HepG2 (cell line): ENCODE measurements around the gene GFY. TPM values are rescaled to one million over a fixed set of nuclear protein-coding genes. Genes with fewer than 3 reads are reported as not detected.

Source experiments
- AKAP8 ChIP-seq: sonication (generic); formaldehyde crosslinking; IDR thresholded peaks from 2 replicates; pipeline ENCODE4 v1.5.1; 2020; ENCODE audit warnings: mild to moderate bottlenecking, missing genetic modification reagents
- ARNT2 ChIP-seq: sonication (generic); formaldehyde crosslinking; IDR thresholded peaks from 2 replicates; pipeline ENCODE4 v1.8.0; 2022; ENCODE audit warnings: mild to moderate bottlenecking, low read depth, missing genetic modification reagents, moderate library complexity
- BHLHE40 ChIP-seq: IDR thresholded peaks from 2 replicates; pipeline ENCODE4 v1.6.1; 2011; ENCODE audit warnings: low read length, improper control_type of control experiment
- JARID2 ChIP-seq: sonication (generic); formaldehyde crosslinking; IDR thresholded peaks from 2 replicates; pipeline ENCODE4 v1.8.1; 2023; ENCODE audit warnings: missing genetic modification reagents, inconsistent platforms; ENCODE audit not compliant: insufficient replicate concordance
- KLF13 ChIP-seq: sonication (generic); formaldehyde crosslinking; IDR thresholded peaks from 2 replicates; pipeline ENCODE4 v1.4.0; 2020; ENCODE audit warnings: mild to moderate bottlenecking, missing genetic modification reagents
- MIER3 ChIP-seq: IDR thresholded peaks from 2 replicates; pipeline ENCODE4 v1.6.1; 2016; ENCODE audit warnings: missing compliant biosample characterization, borderline replicate concordance
- MZF1 ChIP-seq: sonication (generic); formaldehyde crosslinking; IDR thresholded peaks from 2 replicates; pipeline ENCODE4 v1.8.1; 2023; ENCODE audit warnings: mild to moderate bottlenecking, missing genetic modification reagents, borderline replicate concordance
- NFIB ChIP-seq: sonication (generic); formaldehyde crosslinking; IDR thresholded peaks from 2 replicates; pipeline ENCODE4 v1.9.0; 2021; ENCODE audit warnings: missing genetic modification reagents, mild to moderate bottlenecking, borderline replicate concordance
- NFKB2 ChIP-seq: sonication (generic); formaldehyde crosslinking; IDR thresholded peaks from 2 replicates; pipeline ENCODE4 v1.4.0; 2020; ENCODE audit warnings: missing genetic modification reagents, borderline replicate concordance
- NKX3-1 ChIP-seq: sonication (generic); formaldehyde crosslinking; IDR thresholded peaks from 2 replicates; pipeline ENCODE4 v1.5.0; 2020; ENCODE audit warnings: missing genetic modification reagents
- PAWR ChIP-seq: sonication (generic); formaldehyde crosslinking; IDR thresholded peaks from 2 replicates; pipeline ENCODE4 v1.4.0; 2020; ENCODE audit warnings: missing genetic modification reagents, mild to moderate bottlenecking, borderline replicate concordance
- RXRB ChIP-seq: IDR thresholded peaks from 2 replicates; pipeline ENCODE4 v1.6.1; 2016; ENCODE audit warnings: borderline replicate concordance, missing genetic modification reagents, missing compliant biosample characterization
- ZFP37 ChIP-seq: sonication (generic); formaldehyde crosslinking; IDR thresholded peaks from 2 replicates; pipeline ENCODE4 v1.4.0; 2020; ENCODE audit warnings: missing genetic modification reagents, borderline replicate concordance
- ZFP90 ChIP-seq: sonication (generic); formaldehyde crosslinking; IDR thresholded peaks from 2 replicates; pipeline ENCODE4 v1.8.0; 2022; ENCODE audit warnings: missing genetic modification reagents, mild to moderate bottlenecking, inconsistent platforms, borderline replicate concordance
- ZNF264 ChIP-seq: sonication (generic); formaldehyde crosslinking; IDR thresholded peaks from 2 replicates; pipeline ENCODE4 v1.4.0; 2020; ENCODE audit warnings: missing genetic modification reagents
- ZNF430 ChIP-seq: sonication (generic); formaldehyde crosslinking; IDR thresholded peaks from 2 replicates; pipeline ENCODE4 v1.9.0; 2021; ENCODE audit warnings: mild to moderate bottlenecking, missing genetic modification reagents
- ZNF484 ChIP-seq: sonication (generic); formaldehyde crosslinking; IDR thresholded peaks from 2 replicates; pipeline ENCODE4 v1.5.1; 2020; ENCODE audit warnings: mild to moderate bottlenecking, low read depth, missing genetic modification reagents, borderline replicate concordance
- ZNF549 ChIP-seq: sonication (generic); formaldehyde crosslinking; IDR thresholded peaks from 2 replicates; pipeline ENCODE4 v1.5.0; 2020; ENCODE audit warnings: missing genetic modification reagents
- polyA plus RNA-seq, 8 experiments: library from polyadenylated mRNA; depleted of rRNA in 3 of 8; stranded (reverse) in 7 of 8; unstranded in 1 of 8; fragments of >200 nt; fragmentation: Illumina TruSeq in 4 of 8; extraction: Trizol in 4 of 8; gene quantifications; 2 replicates each; pipeline versions ENCODE4 v1.2.1 to v1.2.3, GENCODE V29; 2011 to 2016; ENCODE audit warnings: low read depth in 4 of 8, missing spikeins in 1 of 8, mixed read lengths in 1 of 8; ENCODE audit not compliant: insufficient read depth in 1 of 8
- total RNA-seq, 5 experiments: library from RNA; depleted of rRNA; stranded (reverse); fragments of >200 nt; fragmentation: Illumina TruSeq; extraction: Trizol; gene quantifications; 2 replicates each; pipeline ENCODE4 v1.2.3, GENCODE V29; 2016; ENCODE audit warnings: low read depth in 1 of 5
- TF ChIP-seq, protein P1 (sequence below): fragments of 450-650 bp; IDR thresholded peaks from 2 replicates; pipeline ENCODE4 v1.6.1; 2016
- TF ChIP-seq, protein P2 (sequence below): sonication (generic); formaldehyde crosslinking; IDR thresholded peaks from 2 replicates; pipeline ENCODE4 v1.5.0; 2020; ENCODE audit warnings: missing genetic modification reagents
- TF ChIP-seq, protein P3 (sequence below): sonication (generic); formaldehyde crosslinking; IDR thresholded peaks from 2 replicates; pipeline ENCODE4 v1.4.0; 2020; ENCODE audit warnings: mild to moderate bottlenecking, missing genetic modification reagents
- TF ChIP-seq, protein P4 (sequence below): IDR thresholded peaks from 2 replicates; pipeline ENCODE4 v1.6.1; 2016; ENCODE audit warnings: low read depth
- TF ChIP-seq, protein P5 (sequence below): fragments of 450-650 bp; IDR thresholded peaks from 2 replicates; pipeline ENCODE4 v1.6.1; 2017

Gene GFY
- total and polyA plus RNA-seq, 2 of the 13 experiments (the other 11 are each of a cell fraction or from before 2014, with no cell fraction given), result not detected

DNA sequence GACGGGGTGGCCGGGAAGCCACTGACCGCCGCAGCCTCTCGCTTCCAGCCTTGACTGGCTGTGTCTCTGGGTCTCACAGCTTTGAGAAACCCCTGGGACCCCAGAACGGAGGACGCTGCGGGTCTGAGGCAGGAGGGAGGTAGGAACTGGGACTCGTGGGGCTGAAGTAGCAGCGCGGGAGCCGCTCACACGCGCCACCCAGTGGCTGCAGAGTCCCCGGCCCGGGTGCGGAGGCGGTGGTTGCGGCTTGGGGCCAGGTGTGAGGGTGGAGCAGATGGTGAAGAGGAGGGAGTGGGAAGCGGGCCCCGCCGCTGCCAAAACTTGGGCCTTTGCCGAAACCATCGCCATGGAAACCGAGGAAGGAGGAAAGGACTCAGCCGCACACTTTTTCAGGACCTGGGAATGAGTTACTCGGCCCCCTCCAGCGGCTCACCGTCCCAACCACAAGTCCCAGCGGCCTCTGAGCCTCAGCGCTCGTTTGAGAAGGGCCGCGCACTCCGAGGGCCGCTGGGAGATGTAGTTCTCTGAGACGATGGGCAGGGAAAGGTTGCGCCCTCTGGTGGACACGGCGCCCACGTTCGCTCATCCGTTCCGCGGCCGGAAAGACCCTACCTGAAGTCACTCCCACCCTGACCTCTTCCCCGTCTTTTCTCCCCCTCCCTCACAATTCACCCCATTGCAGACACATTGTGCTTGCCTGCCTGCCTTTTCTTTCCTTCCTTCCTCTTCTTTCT lies 18.3 kb downstream of the GFY start (continued):
- TF ChIP-seq, protein P1, sequence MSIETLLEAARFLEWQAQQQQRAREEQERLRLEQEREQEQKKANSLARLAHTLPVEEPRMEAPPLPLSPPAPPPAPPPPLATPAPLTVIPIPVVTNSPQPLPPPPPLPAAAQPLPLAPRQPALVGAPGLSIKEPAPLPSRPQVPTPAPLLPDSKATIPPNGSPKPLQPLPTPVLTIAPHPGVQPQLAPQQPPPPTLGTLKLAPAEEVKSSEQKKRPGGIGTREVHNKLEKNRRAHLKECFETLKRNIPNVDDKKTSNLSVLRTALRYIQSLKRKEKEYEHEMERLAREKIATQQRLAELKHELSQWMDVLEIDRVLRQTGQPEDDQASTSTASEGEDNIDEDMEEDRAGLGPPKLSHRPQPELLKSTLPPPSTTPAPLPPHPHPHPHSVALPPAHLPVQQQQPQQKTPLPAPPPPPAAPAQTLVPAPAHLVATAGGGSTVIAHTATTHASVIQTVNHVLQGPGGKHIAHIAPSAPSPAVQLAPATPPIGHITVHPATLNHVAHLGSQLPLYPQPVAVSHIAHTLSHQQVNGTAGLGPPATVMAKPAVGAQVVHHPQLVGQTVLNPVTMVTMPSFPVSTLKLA, result no peak
- no peak for TF ChIP-seq NFIB (CRISPR knock-in tag)
- TF ChIP-seq ZFP90, result 0 out of 2 replicates have a peak, but pooled peaks have one; percentile 27
- no peak for TF ChIP-seq MZF1 (CRISPR knock-in tag)
- TF ChIP-seq ZNF484 (CRISPR knock-in tag), result no peak
- no peak for TF ChIP-seq BHLHE40
- TF ChIP-seq ARNT2 (CRISPR knock-in tag), result peak; percentile 68
- TF ChIP-seq NKX3-1 (CRISPR knock-in tag), result no peak
- TF ChIP-seq RXRB (CRISPR knock-in tag), result 0 out of 2 replicates have a peak, but pooled peaks have one; percentile 30
- TF ChIP-seq PAWR (CRISPR knock-in tag), result peak; percentile 60; the same call in 1 of the 2 replicates
- no peak for TF ChIP-seq ZNF549 (CRISPR knock-in tag)
- TF ChIP-seq, protein P2, sequence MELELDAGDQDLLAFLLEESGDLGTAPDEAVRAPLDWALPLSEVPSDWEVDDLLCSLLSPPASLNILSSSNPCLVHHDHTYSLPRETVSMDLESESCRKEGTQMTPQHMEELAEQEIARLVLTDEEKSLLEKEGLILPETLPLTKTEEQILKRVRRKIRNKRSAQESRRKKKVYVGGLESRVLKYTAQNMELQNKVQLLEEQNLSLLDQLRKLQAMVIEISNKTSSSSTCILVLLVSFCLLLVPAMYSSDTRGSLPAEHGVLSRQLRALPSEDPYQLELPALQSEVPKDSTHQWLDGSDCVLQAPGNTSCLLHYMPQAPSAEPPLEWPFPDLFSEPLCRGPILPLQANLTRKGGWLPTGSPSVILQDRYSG, result no peak
- TF ChIP-seq, protein P3, sequence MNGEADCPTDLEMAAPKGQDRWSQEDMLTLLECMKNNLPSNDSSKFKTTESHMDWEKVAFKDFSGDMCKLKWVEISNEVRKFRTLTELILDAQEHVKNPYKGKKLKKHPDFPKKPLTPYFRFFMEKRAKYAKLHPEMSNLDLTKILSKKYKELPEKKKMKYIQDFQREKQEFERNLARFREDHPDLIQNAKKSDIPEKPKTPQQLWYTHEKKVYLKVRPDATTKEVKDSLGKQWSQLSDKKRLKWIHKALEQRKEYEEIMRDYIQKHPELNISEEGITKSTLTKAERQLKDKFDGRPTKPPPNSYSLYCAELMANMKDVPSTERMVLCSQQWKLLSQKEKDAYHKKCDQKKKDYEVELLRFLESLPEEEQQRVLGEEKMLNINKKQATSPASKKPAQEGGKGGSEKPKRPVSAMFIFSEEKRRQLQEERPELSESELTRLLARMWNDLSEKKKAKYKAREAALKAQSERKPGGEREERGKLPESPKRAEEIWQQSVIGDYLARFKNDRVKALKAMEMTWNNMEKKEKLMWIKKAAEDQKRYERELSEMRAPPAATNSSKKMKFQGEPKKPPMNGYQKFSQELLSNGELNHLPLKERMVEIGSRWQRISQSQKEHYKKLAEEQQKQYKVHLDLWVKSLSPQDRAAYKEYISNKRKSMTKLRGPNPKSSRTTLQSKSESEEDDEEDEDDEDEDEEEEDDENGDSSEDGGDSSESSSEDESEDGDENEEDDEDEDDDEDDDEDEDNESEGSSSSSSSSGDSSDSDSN (CRISPR knock-in tag), result peak; percentile 69
- 0 out of 2 replicates have a peak, but pooled peaks have one; percentile 53 for TF ChIP-seq AKAP8
- 0 out of 2 replicates have a peak, but pooled peaks have one; percentile 39 for TF ChIP-seq ZNF430 (CRISPR knock-in tag)
- TF ChIP-seq, protein P4, sequence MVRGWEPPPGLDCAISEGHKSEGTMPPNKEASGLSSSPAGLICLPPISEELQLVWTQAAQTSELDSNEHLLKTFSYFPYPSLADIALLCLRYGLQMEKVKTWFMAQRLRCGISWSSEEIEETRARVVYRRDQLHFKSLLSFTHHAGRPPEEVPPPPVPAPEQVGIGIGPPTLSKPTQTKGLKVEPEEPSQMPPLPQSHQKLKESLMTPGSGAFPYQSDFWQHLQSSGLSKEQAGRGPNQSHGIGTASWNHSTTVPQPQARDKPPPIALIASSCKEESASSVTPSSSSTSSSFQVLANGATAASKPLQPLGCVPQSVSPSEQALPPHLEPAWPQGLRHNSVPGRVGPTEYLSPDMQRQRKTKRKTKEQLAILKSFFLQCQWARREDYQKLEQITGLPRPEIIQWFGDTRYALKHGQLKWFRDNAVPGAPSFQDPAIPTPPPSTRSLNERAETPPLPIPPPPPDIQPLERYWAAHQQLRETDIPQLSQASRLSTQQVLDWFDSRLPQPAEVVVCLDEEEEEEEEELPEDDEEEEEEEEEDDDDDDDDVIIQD (CRISPR knock-in tag), result no peak
- no peak for TF ChIP-seq ZNF264 (CRISPR knock-in tag)
- peak; percentile 19; the same call in 1 of the 2 replicates for TF ChIP-seq MIER3 (CRISPR knock-in tag)
- no peak for TF ChIP-seq ZFP37 (CRISPR knock-in tag)
- TF ChIP-seq JARID2 (CRISPR knock-in tag), result no peak
- TF ChIP-seq, protein P5, sequence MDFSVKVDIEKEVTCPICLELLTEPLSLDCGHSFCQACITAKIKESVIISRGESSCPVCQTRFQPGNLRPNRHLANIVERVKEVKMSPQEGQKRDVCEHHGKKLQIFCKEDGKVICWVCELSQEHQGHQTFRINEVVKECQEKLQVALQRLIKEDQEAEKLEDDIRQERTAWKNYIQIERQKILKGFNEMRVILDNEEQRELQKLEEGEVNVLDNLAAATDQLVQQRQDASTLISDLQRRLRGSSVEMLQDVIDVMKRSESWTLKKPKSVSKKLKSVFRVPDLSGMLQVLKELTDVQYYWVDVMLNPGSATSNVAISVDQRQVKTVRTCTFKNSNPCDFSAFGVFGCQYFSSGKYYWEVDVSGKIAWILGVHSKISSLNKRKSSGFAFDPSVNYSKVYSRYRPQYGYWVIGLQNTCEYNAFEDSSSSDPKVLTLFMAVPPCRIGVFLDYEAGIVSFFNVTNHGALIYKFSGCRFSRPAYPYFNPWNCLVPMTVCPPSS, result no peak
- TF ChIP-seq KLF13, result no peak
- no peak for TF ChIP-seq NFKB2
